ENCODE data around the gene ZPR1. TPM values are rescaled to one million over a fixed set of nuclear protein-coding genes. Genes with fewer than 3 reads are reported as not detected.

Gene ZPR1
- total RNA-seq, 1 donor from 2014 or later: 171 TPM

GRCh38 chr11:116729501-116730240 is 58.2 kb downstream of the ZPR1 start:
- H3K27ac ChIP-seq: no peak overlapping the region
- no peaks in the 10 kb centered on the region for H3K9me3 ChIP-seq
- H3K36me3 ChIP-seq: no peaks in the 10 kb centered on the region
- no peaks in the 10 kb centered on the region for H3K4me1 ChIP-seq
- DNase-seq (ENCODE audit: low spot score in 2 of 2): no peak
- TF ChIP-seq CTCF (IDR thresholded peaks at IDR 0.05): no peak
- no peaks in the 10 kb centered on the region for H3K27me3 ChIP-seq
- H3K4me3 ChIP-seq: no peak overlapping the region
- intact Hi-C loops (cut with DNase I): no loop called here

GRCh38 chr11:116727990-116728389 is 59.8 kb downstream of the ZPR1 start:
- Histone ChIP-seq H3K36me3 (no peaks in the 10 kb centered on the region), H3K9me3 (no peaks in the 10 kb centered on the region), H3K4me1 (no peaks in the 10 kb centered on the region), H3K27ac (no peak overlapping the region), H3K27me3 (no peaks in the 10 kb centered on the region), H3K4me3 (no peak overlapping the region)
- no peak for DNase-seq (ENCODE audit: low spot score in 2 of 2)
- TF ChIP-seq CTCF (IDR thresholded peaks at IDR 0.05): no peak
- intact Hi-C loops (cut with DNase I): no loop called here

- no peaks in the 10 kb centered on the region for H3K9me3 ChIP-seq
- H3K4me1 ChIP-seq: no peaks in the 10 kb centered on the region
- intact Hi-C loops (cut with DNase I): no loop called here
- no peak for TF ChIP-seq CTCF (IDR thresholded peaks at IDR 0.05)
- DNase-seq (ENCODE audit: low spot score in 2 of 2): no peak
- no peaks in the 10 kb centered on the region for H3K27me3 ChIP-seq
- no peaks in the 10 kb centered on the region for H3K36me3 ChIP-seq
- H3K27ac ChIP-seq: no peak overlapping the region
- no peak overlapping the region for H3K4me3 ChIP-seq
Observed at GRCh38 chr11:116725434-116726221, 62.2 kb downstream of the ZPR1 start.

- Histone ChIP-seq H3K9me3 (no peaks in the 10 kb centered on the region), H3K27me3 (no peaks in the 10 kb centered on the region), H3K27ac (no peak overlapping the region), H3K36me3 (no peaks in the 10 kb centered on the region), H3K4me1 (no peaks in the 10 kb centered on the region), H3K4me3 (no peak overlapping the region)
- no peak for TF ChIP-seq CTCF (IDR thresholded peaks at IDR 0.05)
- DNase-seq (ENCODE audit: low spot score in 2 of 2): no peak
- intact Hi-C loops (cut with DNase I): no loop called here
Observed at GRCh38 chr11:116724813-116725212, 63.0 kb downstream of the ZPR1 start.

Other genes starting within 250 kb of the ZPR1 start
- gene BUD13, start 15.0 kb downstream of the ZPR1 start, total RNA-seq: 23.9 TPM
- gene APOA5, start 3.9 kb upstream of the ZPR1 start, total RNA-seq: not detected
- gene APOA4, start 35.3 kb upstream of the ZPR1 start, total RNA-seq: 14.3 TPM
- gene APOC3, start 41.9 kb upstream of the ZPR1 start, total RNA-seq: 83.1 TPM
- 80.3 TPM for gene APOA1, start 49.6 kb upstream of the ZPR1 start, total RNA-seq